ENCODE data around the gene SYPL1.

The SYPL1 gene

GRCh38 chr7:106053109-106053508 is 59.0 kb downstream of the SYPL1 start:
- TF ChIP-seq TAF1 (IDR thresholded peaks at IDR 0.05; ENCODE audit: borderline replicate concordance, insufficient read depth, low read length) = no peak
- TF ChIP-seq FOXP2 (optimal IDR thresholded peaks at IDR 0.05; ENCODE audit: borderline replicate concordance, extremely low read depth, extremely low read length, insufficient read depth) = no peak
- TF ChIP-seq REST (IDR thresholded peaks at IDR 0.05; ENCODE audit: insufficient read depth in 1 of 2, low read depth in 2 of 2, low read length in 2 of 2) = peak; percentile 74 to 84
- no peak for TF ChIP-seq SIN3A (IDR thresholded peaks at IDR 0.05; ENCODE audit: borderline replicate concordance, insufficient read depth, low read length)

- TF ChIP-seq POLR2AphosphoS5 (IDR thresholded peaks at IDR 0.05; ENCODE audit: low read depth, low read length) (no peak), REST (IDR thresholded peaks at IDR 0.05; ENCODE audit: insufficient read depth in 1 of 2, low read depth in 2 of 2, low read length in 2 of 2) (no peak), TAF1 (IDR thresholded peaks at IDR 0.05; ENCODE audit: borderline replicate concordance, insufficient read depth, low read length) (no peak), FOXP2 (optimal IDR thresholded peaks at IDR 0.05; ENCODE audit: borderline replicate concordance, extremely low read depth, extremely low read length, insufficient read depth) (no peak), SIN3A (IDR thresholded peaks at IDR 0.05; ENCODE audit: borderline replicate concordance, insufficient read depth, low read length) (no peak)
Measured at GRCh38 chr7:106052681-106053080, 59.4 kb downstream of the SYPL1 start.

GRCh38 chr7:106050746-106051117 is 61.4 kb downstream of the SYPL1 start:
- no peak for TF ChIP-seq SIN3A (IDR thresholded peaks at IDR 0.05; ENCODE audit: borderline replicate concordance, insufficient read depth, low read length)
- no peak for TF ChIP-seq REST (IDR thresholded peaks at IDR 0.05; ENCODE audit: insufficient read depth in 1 of 2, low read depth in 2 of 2, low read length in 2 of 2)

- TF ChIP-seq SIN3A (IDR thresholded peaks at IDR 0.05; ENCODE audit: borderline replicate concordance, insufficient read depth, low read length) = no peak
- TF ChIP-seq REST (IDR thresholded peaks at IDR 0.05; ENCODE audit: insufficient read depth in 1 of 2, low read depth in 2 of 2, low read length in 2 of 2) = no peak
- no peak for TF ChIP-seq FOXP2 (optimal IDR thresholded peaks at IDR 0.05; ENCODE audit: borderline replicate concordance, extremely low read depth, extremely low read length, insufficient read depth)
- no peak for TF ChIP-seq TAF1 (IDR thresholded peaks at IDR 0.05; ENCODE audit: borderline replicate concordance, insufficient read depth, low read length)
- TF ChIP-seq POLR2AphosphoS5 (IDR thresholded peaks at IDR 0.05; ENCODE audit: low read depth, low read length) = no peak
Measured at GRCh38 chr7:106050002-106050745, 61.9 kb downstream of the SYPL1 start.

Data from PFSK-1 (cell line).